Fibroblast of skin of left biceps (primary cell): ENCODE data around the gene ITM2C.

Source experiments
- DNase-seq, 2 experiments: peaks; one replicate each; pipeline ENCODE4 v3.0.0-alpha.2; 2013; ENCODE audit warnings: low read depth in 2 of 2

Gene ITM2C

DNA sequence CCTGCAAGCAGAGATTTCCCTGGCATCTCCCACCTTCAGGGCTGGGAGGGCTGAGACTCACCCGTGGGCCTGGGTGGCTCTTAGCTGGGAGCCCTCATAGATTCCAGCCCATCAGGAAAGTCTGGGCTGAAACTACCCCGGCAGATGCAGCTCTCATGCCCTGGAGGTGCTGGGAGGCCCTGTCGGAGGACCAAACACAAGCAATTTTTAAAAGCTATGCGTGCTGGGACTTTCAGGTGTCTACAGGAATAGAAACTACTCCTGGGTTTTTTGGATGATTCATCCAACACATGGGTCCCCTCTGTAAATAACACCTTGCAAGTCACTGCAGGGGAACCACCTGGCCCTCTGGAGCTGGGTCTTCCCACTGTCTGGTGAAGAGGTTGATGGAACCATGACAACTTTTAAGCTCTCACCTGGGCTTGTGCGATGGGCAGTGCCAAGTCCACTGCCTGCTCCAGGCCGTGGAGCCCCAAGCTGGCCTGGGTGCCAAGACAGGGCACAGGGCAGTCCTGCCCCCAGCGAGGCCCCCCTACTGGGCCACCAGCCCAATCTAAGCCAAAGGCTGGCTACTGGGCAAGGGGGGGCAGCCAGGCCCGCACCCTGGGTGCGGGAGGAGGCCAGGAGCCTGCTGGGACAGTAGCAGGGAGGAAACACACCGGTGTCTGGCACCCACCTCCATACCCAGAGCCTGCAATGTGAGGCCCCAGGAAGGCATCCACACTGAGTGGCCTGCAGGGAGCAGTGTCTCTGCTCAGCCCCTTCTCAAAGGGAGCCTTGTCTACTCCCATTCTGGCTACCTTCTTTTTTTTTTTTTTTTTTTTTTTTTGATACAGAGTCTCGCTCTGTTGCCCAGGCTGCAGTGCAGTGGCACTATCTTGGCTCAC is 61.4 kb downstream of the ITM2C start:
- no peak for DNase-seq

DNA sequence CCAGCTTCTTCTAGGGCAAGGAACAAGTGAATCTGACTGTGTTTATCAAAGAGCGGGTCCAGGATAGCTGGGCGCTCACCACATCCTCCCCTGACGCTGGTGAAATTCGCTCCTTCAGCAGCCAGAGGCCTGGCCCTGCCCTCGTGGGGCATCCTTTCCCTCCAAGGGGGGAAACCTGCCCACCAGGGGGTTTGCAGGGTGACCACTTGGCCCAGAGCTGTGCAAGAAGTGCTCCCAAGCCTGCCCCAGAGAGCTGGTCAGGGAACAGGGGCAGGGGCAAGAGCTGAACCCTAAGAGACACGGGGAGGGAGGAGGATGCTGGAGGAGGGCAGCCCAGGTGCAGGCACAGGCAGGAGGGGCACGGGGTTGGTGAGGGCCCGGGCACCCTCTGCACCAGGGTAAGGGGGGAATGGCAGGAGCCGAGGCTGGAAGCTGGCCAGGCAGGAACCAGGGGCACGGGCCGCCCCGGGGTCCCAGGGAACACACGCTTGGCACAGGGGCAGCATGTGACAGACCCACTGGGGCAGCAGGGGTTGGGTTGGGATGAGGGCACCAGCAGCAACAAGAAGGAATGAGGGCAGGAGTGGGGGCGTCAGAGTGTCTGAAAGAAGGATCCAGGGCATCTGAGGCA is 63.1 kb downstream of the ITM2C start:
- DNase-seq: no peak
